ENCODE data around the gene ST6GALNAC6. TPM values are rescaled to one million over a fixed set of nuclear protein-coding genes. Genes with fewer than 3 reads are reported as not detected.

ST6GALNAC6 gene
- total and polyA plus RNA-seq, 2 of the 8 experiments (the other 6 are each of a cell fraction or from before 2014, with no cell fraction given), result 43.7 to 64.4 TPM

DNA sequence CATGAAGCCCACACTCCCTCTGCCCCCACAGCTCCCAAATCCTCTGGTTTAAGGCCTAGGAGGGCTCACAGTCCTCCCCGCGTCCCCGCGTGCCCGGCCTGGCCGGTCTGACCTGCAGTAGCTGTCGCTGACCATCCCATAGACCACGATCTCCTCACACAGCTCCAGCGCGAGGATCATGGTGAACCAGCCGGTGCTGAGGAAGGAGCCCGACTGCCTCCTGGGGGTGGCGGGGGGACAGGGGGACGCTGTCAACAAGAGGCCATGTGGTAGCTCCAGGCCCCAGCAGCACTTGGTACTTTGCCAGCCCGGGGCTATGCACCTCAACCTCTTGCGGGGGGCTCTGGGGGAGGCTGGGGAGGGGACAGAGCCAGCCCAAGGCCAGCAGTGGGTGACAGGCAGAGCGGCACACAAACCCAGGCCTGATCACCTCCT, 10.5 kb upstream of the ST6GALNAC6 start:
- POLR2A ChIA-PET (ENCODE audit: partially characterized antibody), result interaction anchor here (1.1 kb wide), 1 partner anchor 11 kb away, joined by 3 read pairs; no protein-coding TSS in a partner anchor
- TF ChIP-seq TAF7 (optimal IDR thresholded peaks at IDR 0.05; ENCODE audit: borderline replicate concordance, low read depth, low read length), result no peak

More for the DNA sequence above, 10.5 kb upstream of the ST6GALNAC6 start:
- H4K5ac ChIP-seq (ENCODE audit: insufficient read length, low read depth, low read length), result no peak overlapping the region
- no peak overlapping the region for H3K4ac ChIP-seq (replicated peaks; ENCODE audit: insufficient read length, low read depth, low read length)
- no peak overlapping the region for H2BK120ac ChIP-seq (replicated peaks; ENCODE audit: low read depth, low read length)
- H2BK5ac ChIP-seq (ENCODE audit: low read depth, low read length), result no peak overlapping the region
- no peaks in the 10 kb centered on the region for H3K9me3 ChIP-seq (ENCODE audit: insufficient read depth in 2 of 2, low read depth in 1 of 2, low read length in 1 of 2)
- peaks cover 0 to 5% (median 0%) of the 10 kb centered on the region in 4 experiments; a peak in 3 of 7 replicates for H3K4me1 ChIP-seq (replicated peaks in 1 of 4; ENCODE audit: control insufficient read depth in 3 of 4, insufficient read depth in 4 of 4, low read length in 3 of 4)
- peaks cover 0 to 1% of the 10 kb centered on the region in 2 experiments for H4K20me1 ChIP-seq (replicated peaks in 1 of 2; ENCODE audit: control insufficient read depth in 1 of 2, insufficient read depth in 2 of 2, low read length in 2 of 2)
- no peak overlapping the region for H2BK12ac ChIP-seq (ENCODE audit: low read depth, low read length)
- no peak overlapping the region for H3K9ac ChIP-seq (replicated peaks in 1 of 4; ENCODE audit: extremely low read depth in 1 of 4, low read depth in 3 of 4, low read length in 3 of 4)
- no peak overlapping the region for H4K91ac ChIP-seq (replicated peaks; ENCODE audit: insufficient read length, low read length)
- no peak overlapping the region for H3K4me3 ChIP-seq (ENCODE audit: extremely low read depth in 1 of 4, insufficient read depth in 2 of 4, low read depth in 3 of 4, low read length in 4 of 4)
- no peaks in the 10 kb centered on the region for H3K23me2 ChIP-seq (ENCODE audit: low read depth, low read length)
- FAIRE-seq, result no peak
- no peak overlapping the region for H3K4me2 ChIP-seq (ENCODE audit: insufficient read depth in 1 of 2, low read depth in 2 of 2, low read length in 2 of 2)
- H3K18ac ChIP-seq (ENCODE audit: extremely low read depth, low read length), result no peak overlapping the region
- no peaks in the 10 kb centered on the region for H3K79me1 ChIP-seq (ENCODE audit: low read depth, low read length)
- no peak overlapping the region for H2BK15ac ChIP-seq (ENCODE audit: low read length)
- 86% methylated on average over 16 of the region's 17 CpGs; no CpG with 5 or more reads in 1 of the 2 experiments for WGBS, 2 experiments (ENCODE audit: extremely low coverage in 1 of 2, insufficient coverage in 1 of 2, insufficient read length in 1 of 2, insufficient replicate concordance in 2 of 2, low coverage in 1 of 2, low lambda C conversion rate in 2 of 2, missing lambda C conversion rate in 1 of 2)
- DNase-seq (ENCODE audit: low read depth in 1 of 2, low spot score in 2 of 2), result no peak
- H3K14ac ChIP-seq (ENCODE audit: insufficient read length), result no peak overlapping the region
- H3K23ac ChIP-seq (ENCODE audit: insufficient read length), result no peak overlapping the region
- H3K36me3 ChIP-seq (ENCODE audit: control insufficient read depth in 2 of 4, insufficient read depth in 4 of 4, low read length in 3 of 4), result peaks cover 0 to 6% (median 0%) of the 10 kb centered on the region in 4 experiments; a peak in 1 of 8 replicates
- no peak overlapping the region for H3K27ac ChIP-seq (ENCODE audit: low read depth, low read length)
- no peaks in the 10 kb centered on the region for H3K27me3 ChIP-seq (replicated peaks in 1 of 4; ENCODE audit: control insufficient read depth in 3 of 4, extremely low read depth in 1 of 4, insufficient read depth in 3 of 4, low read length in 3 of 4)
- CTCF ChIA-PET (ENCODE audit: partially characterized antibody), result interaction anchor here (0.7 to 2.7 kb wide), 9 partner anchors 11 to 317 kb away, joined by 3 to 14 read pairs (median 4); partner anchors contain the start of gene TOR2A
- no peak overlapping the region for H3K56ac ChIP-seq (replicated peaks; ENCODE audit: insufficient read length, low read depth, low read length)
- H2BK20ac ChIP-seq (ENCODE audit: low read length), result no peak overlapping the region
- H2AK5ac ChIP-seq (ENCODE audit: low read depth, low read length), result no peak overlapping the region
- H4K8ac ChIP-seq (ENCODE audit: extremely low read depth, insufficient read depth, low read length), result no peak overlapping the region
- H3K79me2 ChIP-seq (ENCODE audit: control insufficient read depth in 1 of 2, insufficient read depth in 2 of 2, low read length in 2 of 2), result no peaks in the 10 kb centered on the region
- no peak overlapping the region for H2AFZ ChIP-seq (ENCODE audit: low read length)
